Stimulated activated CD8-positive, alpha-beta memory T cell treated with anti-CD3 and anti-CD28 coated beads, Interleukin-4, amount 100 ng/mL, for 24 hours (primary cell): ENCODE data around the gene RIPOR2.
A peak's percentile ranks its signal among the peaks of the same experiment; 100 is the strongest.

ENCODE experiments used
- DNase-seq: peaks from one replicate; pipeline ENCODE4 v3.0.0-alpha.2; 2020; ENCODE audit warnings: low read depth

The RIPOR2 gene

GRCh38 chr6:24935366-24936152 lies at the start of gene RIPOR2:
TSS of gene RIPOR2 (minus strand) at chr6:24935960. CDS start at chr6:24935898, 62 bp downstream.
- DNase-seq: peak; percentile 47

- no peak for DNase-seq
Observed at GRCh38 chr6:24985323-24985722, 49.6 kb upstream of the RIPOR2 start.

- DNase-seq: no peak
Observed at GRCh38 chr6:24982231-24982630, 46.5 kb upstream of the RIPOR2 start.

- no peak for DNase-seq
Observed at GRCh38 chr6:24981386-24981760, 45.6 kb upstream of the RIPOR2 start.

- DNase-seq: no peak
Observed at GRCh38 chr6:24980507-24981385, 45.0 kb upstream of the RIPOR2 start.

- no peak for DNase-seq
Observed at GRCh38 chr6:24979176-24979575, 43.4 kb upstream of the RIPOR2 start.

GRCh38 chr6:24974182-24975171 lies 38.7 kb upstream of the RIPOR2 start:
- DNase-seq: no peak

- no peak for DNase-seq
Observed at GRCh38 chr6:24972311-24972958, 36.7 kb upstream of the RIPOR2 start.

GRCh38 chr6:24971067-24971466 lies 35.3 kb upstream of the RIPOR2 start:
- DNase-seq: no peak

GRCh38 chr6:24969343-24969860 lies 33.6 kb upstream of the RIPOR2 start:
- no peak for DNase-seq

- no peak for DNase-seq
Observed at GRCh38 chr6:24968783-24969182, 33.0 kb upstream of the RIPOR2 start.

GRCh38 chr6:24967211-24967610 lies 31.5 kb upstream of the RIPOR2 start:
- no peak for DNase-seq

- no peak for DNase-seq
Observed at GRCh38 chr6:24966381-24966780, 30.6 kb upstream of the RIPOR2 start.

GRCh38 chr6:24963887-24964570 lies 28.3 kb upstream of the RIPOR2 start:
- no peak for DNase-seq

- DNase-seq: no peak
Observed at GRCh38 chr6:24963339-24963738, 27.6 kb upstream of the RIPOR2 start.

- DNase-seq: no peak
Observed at GRCh38 chr6:24961852-24962251, 26.1 kb upstream of the RIPOR2 start.

- no peak for DNase-seq
Observed at GRCh38 chr6:24960991-24961475, 25.3 kb upstream of the RIPOR2 start.

GRCh38 chr6:24959319-24959718 lies 23.6 kb upstream of the RIPOR2 start:
- DNase-seq: no peak

- DNase-seq: no peak
Observed at GRCh38 chr6:24957199-24957598, 21.4 kb upstream of the RIPOR2 start.

GRCh38 chr6:24953726-24954125 lies 18.0 kb upstream of the RIPOR2 start:
- no peak for DNase-seq
